H1 (cell line): ENCODE results near the gene CCL17. TPM values are rescaled to one million over a fixed set of nuclear protein-coding genes. Genes with fewer than 3 reads are reported as not detected.

ENCODE experiments used
- CTCF ChIA-PET: fragments of 300-600 bp; sonication (Branson Sonifier 250); formaldehyde crosslinking; loops from one replicate; lab custom pipeline; 2021; ENCODE audit not compliant: partially characterized antibody; lab: Charles Lee
- POLR2A ChIA-PET: fragments of 300-600 bp; sonication (Branson Sonifier 250); formaldehyde crosslinking; loops from one replicate; lab custom pipeline; 2021; ENCODE audit warnings: inconsistent platforms; ENCODE audit not compliant: partially characterized antibody; lab: Charles Lee
- DNase-seq, 2 experiments: peaks; one replicate each; pipeline versions ENCODE4 v3.0.0 to v3.0.0-alpha.2; 2010 to 2022; ENCODE audit warnings: low spot score in 2 of 2, low read depth in 1 of 2, mixed read lengths in 1 of 2
- FAIRE-seq: peaks from 2 replicates; lab custom pipeline; 2011; peaks lifted over from hg19 to GRCh38; lab: Jason Lieb, UNC
- H2AFZ ChIP-seq: 2 replicates; pipeline ENCODE4 v1.8.1; 2012; ENCODE audit warnings: low read length, inconsistent platforms
- H2AK5ac ChIP-seq: 2 replicates; pipeline ENCODE4 v1.6.1; 2013; ENCODE audit warnings: low read depth, low read length
- H2BK120ac ChIP-seq: replicated peaks from 2 replicates; pipeline ENCODE3; 2013; ENCODE audit warnings: low read depth, low read length, inconsistent platforms
- H2BK12ac ChIP-seq: 2 replicates; pipeline ENCODE4 v1.6.1; 2013; ENCODE audit warnings: low read depth, low read length
- H2BK15ac ChIP-seq: 2 replicates; pipeline ENCODE4 v1.6.1; 2013; ENCODE audit warnings: low read length
- H2BK20ac ChIP-seq: 2 replicates; pipeline ENCODE4 v1.6.1; 2013; ENCODE audit warnings: low read length
- H2BK5ac ChIP-seq: 2 replicates; pipeline ENCODE4 v1.6.1; 2013; ENCODE audit warnings: low read depth, low read length
- H3K14ac ChIP-seq: 2 replicates; pipeline ENCODE4 v1.6.1; 2013; ENCODE audit warnings: inconsistent platforms; ENCODE audit not compliant: insufficient read length
- H3K18ac ChIP-seq: 2 replicates; pipeline ENCODE4 v1.6.1; 2013; ENCODE audit warnings: low read length; ENCODE audit errors: extremely low read depth
- H3K23ac ChIP-seq: 2 replicates; pipeline ENCODE4 v1.6.1; 2013; ENCODE audit warnings: inconsistent platforms; ENCODE audit not compliant: insufficient read length
- H3K23me2 ChIP-seq: 2 replicates; pipeline ENCODE4 v1.6.1; 2013; ENCODE audit warnings: low read depth, low read length
- H3K27ac ChIP-seq: 2 replicates; pipeline ENCODE4 v1.6.1; 2011; ENCODE audit warnings: low read depth, low read length, inconsistent platforms
- H3K27me3 ChIP-seq, 4 experiments: replicated peaks in 1 of 4; 1 replicate in 1 of 4; 2 replicates in 3 of 4; pipeline versions ENCODE4 v1.6.1 to v1.8.1; 2011 to 2013; ENCODE audit warnings: low read length in 3 of 4, mild to moderate bottlenecking in 3 of 4, inconsistent platforms in 2 of 4, mixed read lengths in 2 of 4, moderate library complexity in 1 of 4; ENCODE audit not compliant: control insufficient read depth in 3 of 4, insufficient read depth in 3 of 4; ENCODE audit errors: extremely low read depth in 1 of 4
- H3K36me3 ChIP-seq, 4 experiments: 2 replicates each; pipeline versions ENCODE4 v1.6.1 to v1.8.1; 2011 to 2013; ENCODE audit warnings: mild to moderate bottlenecking in 4 of 4, low read length in 3 of 4, moderate library complexity in 2 of 4, control low read depth in 1 of 4, inconsistent platforms in 1 of 4; ENCODE audit not compliant: insufficient read depth in 4 of 4, control insufficient read depth in 2 of 4
- H3K4ac ChIP-seq: replicated peaks from 2 replicates; pipeline ENCODE3; 2013; ENCODE audit warnings: low read length, low read depth, mixed read lengths, inconsistent platforms; ENCODE audit not compliant: insufficient read length
- H3K4me1 ChIP-seq, 4 experiments: replicated peaks in 1 of 4; 1 replicate in 1 of 4; 2 replicates in 3 of 4; pipeline versions ENCODE4 v1.6.1 to v1.8.1; 2011 to 2013; ENCODE audit warnings: low read length in 3 of 4, inconsistent platforms in 2 of 4, mixed read lengths in 1 of 4; ENCODE audit not compliant: insufficient read depth in 4 of 4, control insufficient read depth in 3 of 4
- H3K4me2 ChIP-seq, 2 experiments: 2 replicates each; pipeline versions ENCODE4 v1.6.1 to v1.8.1; 2011 to 2013; ENCODE audit warnings: low read depth in 2 of 2, low read length in 2 of 2, control low read depth in 1 of 2, inconsistent platforms in 1 of 2, mild to moderate bottlenecking in 1 of 2; ENCODE audit not compliant: insufficient read depth in 1 of 2
- H3K4me3 ChIP-seq, 4 experiments: fragments of 200-600, 300-600 bp in 1 of 4; sonication (generic), shearing (Covaris generic), sonication (Bioruptor Twin) in 1 of 4; 2 replicates each; pipeline versions ENCODE4 v1.5.1 to v1.8.1; 2011 to 2016; ENCODE audit warnings: low read length in 4 of 4, low read depth in 3 of 4, control low read depth in 2 of 4, inconsistent platforms in 2 of 4, mild to moderate bottlenecking in 2 of 4, mixed read lengths in 1 of 4, moderate library complexity in 1 of 4; ENCODE audit not compliant: insufficient read depth in 2 of 4; ENCODE audit errors: extremely low read depth in 1 of 4
- H3K56ac ChIP-seq: replicated peaks from 2 replicates; pipeline ENCODE3; 2013; ENCODE audit warnings: low read depth, mild to moderate bottlenecking, mixed read lengths, low read length, inconsistent platforms; ENCODE audit not compliant: insufficient read length
- H3K79me1 ChIP-seq: 2 replicates; pipeline ENCODE4 v1.6.1; 2013; ENCODE audit warnings: low read depth, low read length, control low read depth
- H3K79me2 ChIP-seq, 2 experiments: 2 replicates each; pipeline versions ENCODE4 v1.6.1 to v1.8.1; 2012 to 2013; ENCODE audit warnings: low read length in 2 of 2, mild to moderate bottlenecking in 2 of 2, inconsistent platforms in 1 of 2; ENCODE audit not compliant: insufficient read depth in 2 of 2, control insufficient read depth in 1 of 2
- H3K9ac ChIP-seq, 4 experiments: replicated peaks in 1 of 4; 1 replicate in 1 of 4; 2 replicates in 3 of 4; pipeline versions ENCODE4 v1.6.1 to v1.8.1; 2011 to 2013; ENCODE audit warnings: low read depth in 3 of 4, low read length in 3 of 4, control low read depth in 2 of 4, mild to moderate bottlenecking in 2 of 4, moderate library complexity in 2 of 4, inconsistent platforms in 1 of 4; ENCODE audit errors: extremely low read depth in 1 of 4
- H3K9me3 ChIP-seq, 2 experiments: 2 replicates each; pipeline versions ENCODE4 v1.6.1 to v1.8.1; 2012 to 2013; ENCODE audit warnings: mild to moderate bottlenecking in 2 of 2, moderate library complexity in 2 of 2, control low read depth in 1 of 2, inconsistent platforms in 1 of 2, low read depth in 1 of 2, low read length in 1 of 2, mixed read lengths in 1 of 2; ENCODE audit not compliant: insufficient read depth in 2 of 2
- H4K20me1 ChIP-seq, 2 experiments: replicated peaks in 1 of 2; 2 replicates each; pipeline versions ENCODE3 to v1.8.1; 2011 to 2013; ENCODE audit warnings: inconsistent platforms in 2 of 2, low read length in 2 of 2, mild to moderate bottlenecking in 1 of 2; ENCODE audit not compliant: insufficient read depth in 2 of 2, control insufficient read depth in 1 of 2
- H4K5ac ChIP-seq: 2 replicates; pipeline ENCODE4 v1.6.1; 2013; ENCODE audit warnings: low read length, low read depth, mixed read lengths, inconsistent platforms; ENCODE audit not compliant: insufficient read length
- H4K8ac ChIP-seq: 2 replicates; pipeline ENCODE4 v1.8.0; 2013; ENCODE audit warnings: mild to moderate bottlenecking, moderate library complexity, low read length, inconsistent platforms; ENCODE audit not compliant: insufficient read depth; ENCODE audit errors: extremely low read depth
- H4K91ac ChIP-seq: replicated peaks from 2 replicates; pipeline ENCODE3; 2013; ENCODE audit warnings: low read length, mixed read lengths, inconsistent platforms; ENCODE audit not compliant: insufficient read length
- CEBPB ChIP-seq: IDR thresholded peaks from 2 replicates; pipeline ENCODE4 v1.6.1; 2012; ENCODE audit warnings: low read depth, low read length
- CHD1 ChIP-seq: IDR thresholded peaks from 2 replicates; pipeline ENCODE4 v1.6.1; 2012; ENCODE audit warnings: low read depth, low read length, improper control_type of control experiment
- FOSL1 ChIP-seq: IDR thresholded peaks from 2 replicates; pipeline ENCODE4 v1.6.1; 2011; ENCODE audit warnings: mild to moderate bottlenecking, low read depth, low read length, moderate library complexity; ENCODE audit not compliant: insufficient read depth
- KDM5A ChIP-seq: fragments of 200-600 bp; IDR thresholded peaks from 2 replicates; pipeline ENCODE4 v1.7.1; 2012; ENCODE audit warnings: mild to moderate bottlenecking, low read length, inconsistent platforms, mixed read lengths
- POLR2AphosphoS5 ChIP-seq: IDR thresholded peaks from 2 replicates; pipeline ENCODE4 v1.6.1; 2011; ENCODE audit warnings: low read depth, low read length
- TAF7 ChIP-seq: optimal IDR thresholded peaks from 2 replicates; pipeline ENCODE3; 2011; ENCODE audit warnings: low read depth, mild to moderate bottlenecking, inconsistent platforms, low read length, moderate library complexity, borderline replicate concordance
- YY1 ChIP-seq: IDR thresholded peaks from 2 replicates; pipeline ENCODE4 v1.6.1; 2011; ENCODE audit warnings: low read depth, mild to moderate bottlenecking, low read length
- WGBS, 2 experiments: shearing (Covaris generic) in 1 of 2; methylation state at CpG; one replicate each; pipeline versions ENCODE4 v1.1.6 to v1.1.7; 2013 to 2015; ENCODE audit warnings: low lambda C conversion rate in 2 of 2, mixed read lengths in 2 of 2, inconsistent platforms in 1 of 2, low coverage in 1 of 2, missing lambda C conversion rate in 1 of 2; ENCODE audit not compliant: insufficient replicate concordance in 2 of 2, insufficient coverage in 1 of 2, insufficient read length in 1 of 2; ENCODE audit errors: extremely low coverage in 1 of 2, missing lambda C conversion rate in 1 of 2; 5-methylcytosine and 5-hydroxymethylcytosine counted together
- polyA plus RNA-seq, 7 experiments: library from polyadenylated mRNA; depleted of rRNA in 3 of 7; stranded (reverse) in 5 of 7; unstranded in 2 of 7; fragments of >200 nt in 5 of 7; fragments of 200-250 nt in 2 of 7; gene quantifications; 1 replicate in 5 of 7; 2 replicates in 1 of 7; 4 replicates in 1 of 7; pipeline versions ENCODE4 v1.2.1 to v1.2.3, GENCODE V29; 2011 to 2013; ENCODE audit warnings: missing spikeins in 2 of 7, mixed read lengths in 2 of 7
- total RNA-seq: library from RNA; stranded (reverse); fragmentation: NEBNext Ultra II Directional; extraction: Animal tissue kit (Norgen Biotek cat#: 25700); gene quantifications from 2 replicates; pipeline ENCODE4 v1.2.1, GENCODE V29; 2021

Gene CCL17
- total and polyA plus RNA-seq, 2 of the 8 experiments (the other 6 are each of a cell fraction or from before 2014, with no cell fraction given) = not detected

DNA sequence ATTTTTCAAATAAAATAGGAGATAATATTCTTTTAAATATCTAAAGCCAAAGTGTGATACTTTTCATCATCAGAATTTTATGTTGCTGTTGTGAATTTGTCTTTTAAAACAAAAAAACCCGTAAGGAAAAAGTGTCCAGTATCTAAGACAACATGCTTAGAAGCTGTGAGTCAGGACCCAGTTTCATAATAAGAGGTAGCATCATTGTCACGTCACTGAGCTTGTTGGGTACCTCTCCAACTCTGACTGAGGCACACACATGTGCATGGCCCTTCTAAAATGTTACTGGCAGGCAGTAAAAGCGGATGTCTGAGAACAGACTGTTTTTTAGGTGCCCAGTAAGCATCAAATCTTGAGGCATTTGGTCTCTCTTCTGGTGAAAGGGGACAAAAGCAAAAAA is 40.1 kb downstream of the CCL17 start:
- Histone ChIP-seq H3K18ac (no peak overlapping the region), H2BK20ac (no peak overlapping the region), H3K23me2 (peaks cover 6% of the 10 kb centered on the region), H2BK12ac (no peak overlapping the region), H4K8ac (no peak overlapping the region), H3K9me3 (peaks cover 3 to 6% of the 10 kb centered on the region in 2 experiments; a peak in 2 of 4 replicates), H3K14ac (no peak overlapping the region), H3K4ac (no peak overlapping the region), H3K79me2 (peaks cover 7 to 41% of the 10 kb centered on the region in 2 experiments), H3K27ac (no peak overlapping the region), H2BK5ac (no peak overlapping the region), H3K9ac (no peak overlapping the region), H3K23ac (no peak overlapping the region), H3K4me3 (no peak overlapping the region), H3K4me1 (peaks cover 0 to 3% (median 3%) of the 10 kb centered on the region in 4 experiments; a peak in 5 of 7 replicates), H3K4me2 (no peak overlapping the region), H4K5ac (no peak overlapping the region), H3K79me1 (no peaks in the 10 kb centered on the region; the same call in 1 of the 2 replicates), H3K36me3 (peaks cover 0 to 17% (median 5%) of the 10 kb centered on the region in 4 experiments; a peak in 3 of 8 replicates), H4K20me1 (no peaks in the 10 kb centered on the region), H4K91ac (no peak overlapping the region), H2BK15ac (no peak overlapping the region), H2AFZ (no peak overlapping the region), H2AK5ac (no peak overlapping the region), H3K56ac (no peak overlapping the region), H3K27me3 (no peaks in the 10 kb centered on the region), H2BK120ac (no peak overlapping the region)
- 88% methylated on average over 3 of the region's 3 CpGs; no CpG with 5 or more reads in 1 of the 2 experiments for WGBS, 2 experiments
- DNase-seq (no peak), FAIRE-seq (no peak)
- POLR2A ChIA-PET = interaction anchor here (0.8 to 1.3 kb wide), 4 partner anchors 12 to 100 kb away, joined by 3 to 4 read pairs (median 3); partner anchors contain the start of gene CX3CL1
- TF ChIP-seq CEBPB = no peak
- no peak for TF ChIP-seq TAF7
- no peak for TF ChIP-seq KDM5A
- no peak for TF ChIP-seq POLR2AphosphoS5
- TF ChIP-seq YY1 = no peak
- no peak for TF ChIP-seq FOSL1
- no peak for TF ChIP-seq CHD1
- CTCF ChIA-PET = interaction anchor here (0.6 to 1.3 kb wide), 6 partner anchors 9 to 457 kb away, joined by 3 to 5 read pairs (median 3); partner anchors contain the start of gene POLR2C
